H1 (cell line): ENCODE results near the gene ARID5A. TPM values are rescaled to one million over a fixed set of nuclear protein-coding genes. Genes with fewer than 3 reads are reported as not detected.

Source experiments
- CTCF ChIA-PET: fragments of 300-600 bp; sonication (Branson Sonifier 250); formaldehyde crosslinking; loops from one replicate; lab custom pipeline; 2021; ENCODE audit not compliant: partially characterized antibody; lab: Charles Lee
- POLR2A ChIA-PET: fragments of 300-600 bp; sonication (Branson Sonifier 250); formaldehyde crosslinking; loops from one replicate; lab custom pipeline; 2021; ENCODE audit warnings: inconsistent platforms; ENCODE audit not compliant: partially characterized antibody; lab: Charles Lee
- DNase-seq, 2 experiments: peaks; one replicate each; pipeline versions ENCODE4 v3.0.0 to v3.0.0-alpha.2; 2010 to 2022; ENCODE audit warnings: low spot score in 2 of 2, low read depth in 1 of 2, mixed read lengths in 1 of 2
- FAIRE-seq: peaks from 2 replicates; lab custom pipeline; 2011; peaks lifted over from hg19 to GRCh38; lab: Jason Lieb, UNC
- H2AFZ ChIP-seq: 2 replicates; pipeline ENCODE4 v1.8.1; 2012; ENCODE audit warnings: low read length, inconsistent platforms
- H2AK5ac ChIP-seq: 2 replicates; pipeline ENCODE4 v1.6.1; 2013; ENCODE audit warnings: low read depth, low read length
- H2BK120ac ChIP-seq: replicated peaks from 2 replicates; pipeline ENCODE3; 2013; ENCODE audit warnings: low read depth, low read length, inconsistent platforms
- H2BK12ac ChIP-seq: 2 replicates; pipeline ENCODE4 v1.6.1; 2013; ENCODE audit warnings: low read depth, low read length
- H2BK15ac ChIP-seq: 2 replicates; pipeline ENCODE4 v1.6.1; 2013; ENCODE audit warnings: low read length
- H2BK20ac ChIP-seq: 2 replicates; pipeline ENCODE4 v1.6.1; 2013; ENCODE audit warnings: low read length
- H2BK5ac ChIP-seq: 2 replicates; pipeline ENCODE4 v1.6.1; 2013; ENCODE audit warnings: low read depth, low read length
- H3K14ac ChIP-seq: 2 replicates; pipeline ENCODE4 v1.6.1; 2013; ENCODE audit warnings: inconsistent platforms; ENCODE audit not compliant: insufficient read length
- H3K18ac ChIP-seq: 2 replicates; pipeline ENCODE4 v1.6.1; 2013; ENCODE audit warnings: low read length; ENCODE audit errors: extremely low read depth
- H3K23ac ChIP-seq: 2 replicates; pipeline ENCODE4 v1.6.1; 2013; ENCODE audit warnings: inconsistent platforms; ENCODE audit not compliant: insufficient read length
- H3K23me2 ChIP-seq: 2 replicates; pipeline ENCODE4 v1.6.1; 2013; ENCODE audit warnings: low read depth, low read length
- H3K27ac ChIP-seq: 2 replicates; pipeline ENCODE4 v1.6.1; 2011; ENCODE audit warnings: low read depth, low read length, inconsistent platforms
- H3K27me3 ChIP-seq, 4 experiments: replicated peaks in 1 of 4; 1 replicate in 1 of 4; 2 replicates in 3 of 4; pipeline versions ENCODE4 v1.6.1 to v1.8.1; 2011 to 2013; ENCODE audit warnings: low read length in 3 of 4, mild to moderate bottlenecking in 3 of 4, inconsistent platforms in 2 of 4, mixed read lengths in 2 of 4, moderate library complexity in 1 of 4; ENCODE audit not compliant: control insufficient read depth in 3 of 4, insufficient read depth in 3 of 4; ENCODE audit errors: extremely low read depth in 1 of 4
- H3K36me3 ChIP-seq, 4 experiments: 2 replicates each; pipeline versions ENCODE4 v1.6.1 to v1.8.1; 2011 to 2013; ENCODE audit warnings: mild to moderate bottlenecking in 4 of 4, low read length in 3 of 4, moderate library complexity in 2 of 4, control low read depth in 1 of 4, inconsistent platforms in 1 of 4; ENCODE audit not compliant: insufficient read depth in 4 of 4, control insufficient read depth in 2 of 4
- H3K4ac ChIP-seq: replicated peaks from 2 replicates; pipeline ENCODE3; 2013; ENCODE audit warnings: low read length, low read depth, mixed read lengths, inconsistent platforms; ENCODE audit not compliant: insufficient read length
- H3K4me1 ChIP-seq, 4 experiments: replicated peaks in 1 of 4; 1 replicate in 1 of 4; 2 replicates in 3 of 4; pipeline versions ENCODE4 v1.6.1 to v1.8.1; 2011 to 2013; ENCODE audit warnings: low read length in 3 of 4, inconsistent platforms in 2 of 4, mixed read lengths in 1 of 4; ENCODE audit not compliant: insufficient read depth in 4 of 4, control insufficient read depth in 3 of 4
- H3K4me2 ChIP-seq, 2 experiments: 2 replicates each; pipeline versions ENCODE4 v1.6.1 to v1.8.1; 2011 to 2013; ENCODE audit warnings: low read depth in 2 of 2, low read length in 2 of 2, control low read depth in 1 of 2, inconsistent platforms in 1 of 2, mild to moderate bottlenecking in 1 of 2; ENCODE audit not compliant: insufficient read depth in 1 of 2
- H3K4me3 ChIP-seq, 4 experiments: fragments of 200-600, 300-600 bp in 1 of 4; sonication (generic), shearing (Covaris generic), sonication (Bioruptor Twin) in 1 of 4; 2 replicates each; pipeline versions ENCODE4 v1.5.1 to v1.8.1; 2011 to 2016; ENCODE audit warnings: low read length in 4 of 4, low read depth in 3 of 4, control low read depth in 2 of 4, inconsistent platforms in 2 of 4, mild to moderate bottlenecking in 2 of 4, mixed read lengths in 1 of 4, moderate library complexity in 1 of 4; ENCODE audit not compliant: insufficient read depth in 2 of 4; ENCODE audit errors: extremely low read depth in 1 of 4
- H3K56ac ChIP-seq: replicated peaks from 2 replicates; pipeline ENCODE3; 2013; ENCODE audit warnings: low read depth, mild to moderate bottlenecking, mixed read lengths, low read length, inconsistent platforms; ENCODE audit not compliant: insufficient read length
- H3K79me1 ChIP-seq: 2 replicates; pipeline ENCODE4 v1.6.1; 2013; ENCODE audit warnings: low read depth, low read length, control low read depth
- H3K79me2 ChIP-seq, 2 experiments: 2 replicates each; pipeline versions ENCODE4 v1.6.1 to v1.8.1; 2012 to 2013; ENCODE audit warnings: low read length in 2 of 2, mild to moderate bottlenecking in 2 of 2, inconsistent platforms in 1 of 2; ENCODE audit not compliant: insufficient read depth in 2 of 2, control insufficient read depth in 1 of 2
- H3K9ac ChIP-seq, 4 experiments: replicated peaks in 1 of 4; 1 replicate in 1 of 4; 2 replicates in 3 of 4; pipeline versions ENCODE4 v1.6.1 to v1.8.1; 2011 to 2013; ENCODE audit warnings: low read depth in 3 of 4, low read length in 3 of 4, control low read depth in 2 of 4, mild to moderate bottlenecking in 2 of 4, moderate library complexity in 2 of 4, inconsistent platforms in 1 of 4; ENCODE audit errors: extremely low read depth in 1 of 4
- H3K9me3 ChIP-seq, 2 experiments: 2 replicates each; pipeline versions ENCODE4 v1.6.1 to v1.8.1; 2012 to 2013; ENCODE audit warnings: mild to moderate bottlenecking in 2 of 2, moderate library complexity in 2 of 2, control low read depth in 1 of 2, inconsistent platforms in 1 of 2, low read depth in 1 of 2, low read length in 1 of 2, mixed read lengths in 1 of 2; ENCODE audit not compliant: insufficient read depth in 2 of 2
- H4K20me1 ChIP-seq, 2 experiments: replicated peaks in 1 of 2; 2 replicates each; pipeline versions ENCODE3 to v1.8.1; 2011 to 2013; ENCODE audit warnings: inconsistent platforms in 2 of 2, low read length in 2 of 2, mild to moderate bottlenecking in 1 of 2; ENCODE audit not compliant: insufficient read depth in 2 of 2, control insufficient read depth in 1 of 2
- H4K5ac ChIP-seq: 2 replicates; pipeline ENCODE4 v1.6.1; 2013; ENCODE audit warnings: low read length, low read depth, mixed read lengths, inconsistent platforms; ENCODE audit not compliant: insufficient read length
- H4K8ac ChIP-seq: 2 replicates; pipeline ENCODE4 v1.8.0; 2013; ENCODE audit warnings: mild to moderate bottlenecking, moderate library complexity, low read length, inconsistent platforms; ENCODE audit not compliant: insufficient read depth; ENCODE audit errors: extremely low read depth
- H4K91ac ChIP-seq: replicated peaks from 2 replicates; pipeline ENCODE3; 2013; ENCODE audit warnings: low read length, mixed read lengths, inconsistent platforms; ENCODE audit not compliant: insufficient read length
- GABPA ChIP-seq: IDR thresholded peaks from 2 replicates; pipeline ENCODE4 v1.6.1; 2011; ENCODE audit warnings: mild to moderate bottlenecking, low read length, moderate library complexity, borderline replicate concordance; ENCODE audit not compliant: insufficient read depth
- MAFK ChIP-seq: IDR thresholded peaks from 2 replicates; pipeline ENCODE4 v1.6.1; 2012; ENCODE audit warnings: low read depth, mild to moderate bottlenecking, improper control_type of control experiment, low read length
- POLR2AphosphoS5 ChIP-seq: IDR thresholded peaks from 2 replicates; pipeline ENCODE4 v1.6.1; 2011; ENCODE audit warnings: low read depth, low read length
- RBBP5 ChIP-seq: IDR thresholded peaks from 2 replicates; pipeline ENCODE4 v1.7.1; 2012; ENCODE audit warnings: low read depth, mild to moderate bottlenecking, inconsistent platforms, low read length, moderate library complexity, borderline replicate concordance
- TAF7 ChIP-seq: optimal IDR thresholded peaks from 2 replicates; pipeline ENCODE3; 2011; ENCODE audit warnings: low read depth, mild to moderate bottlenecking, inconsistent platforms, low read length, moderate library complexity, borderline replicate concordance
- WGBS, 2 experiments: shearing (Covaris generic) in 1 of 2; methylation state at CpG; one replicate each; pipeline versions ENCODE4 v1.1.6 to v1.1.7; 2013 to 2015; ENCODE audit warnings: low lambda C conversion rate in 2 of 2, mixed read lengths in 2 of 2, inconsistent platforms in 1 of 2, low coverage in 1 of 2, missing lambda C conversion rate in 1 of 2; ENCODE audit not compliant: insufficient replicate concordance in 2 of 2, insufficient coverage in 1 of 2, insufficient read length in 1 of 2; ENCODE audit errors: extremely low coverage in 1 of 2, missing lambda C conversion rate in 1 of 2; 5-methylcytosine and 5-hydroxymethylcytosine counted together
- polyA plus RNA-seq, 7 experiments: library from polyadenylated mRNA; depleted of rRNA in 3 of 7; stranded (reverse) in 5 of 7; unstranded in 2 of 7; fragments of >200 nt in 5 of 7; fragments of 200-250 nt in 2 of 7; gene quantifications; 1 replicate in 5 of 7; 2 replicates in 1 of 7; 4 replicates in 1 of 7; pipeline versions ENCODE4 v1.2.1 to v1.2.3, GENCODE V29; 2011 to 2013; ENCODE audit warnings: missing spikeins in 2 of 7, mixed read lengths in 2 of 7
- total RNA-seq: library from RNA; stranded (reverse); fragmentation: NEBNext Ultra II Directional; extraction: Animal tissue kit (Norgen Biotek cat#: 25700); gene quantifications from 2 replicates; pipeline ENCODE4 v1.2.1, GENCODE V29; 2021

Gene ARID5A
- total and polyA plus RNA-seq, 2 of the 8 experiments (the other 6 are each of a cell fraction or from before 2014, with no cell fraction given), result 3.3 to 5.3 TPM

- Histone ChIP-seq H2BK20ac (no peak overlapping the region), H3K4me2 (no peak overlapping the region), H3K4me3 (no peak overlapping the region), H2BK5ac (no peak overlapping the region), H3K79me1 (no peaks in the 10 kb centered on the region), H3K4me1 (peaks cover 0 to 8% (median 3%) of the 10 kb centered on the region in 4 experiments; a peak in 4 of 7 replicates), H2AK5ac (no peak overlapping the region), H3K14ac (no peak overlapping the region), H3K23ac (no peak overlapping the region), H3K56ac (no peak overlapping the region), H3K36me3 (no peaks in the 10 kb centered on the region), H2BK15ac (no peak overlapping the region), H2BK12ac (no peak overlapping the region), H2AFZ (no peak overlapping the region), H3K27ac (no peak overlapping the region), H3K9ac (no peak overlapping the region), H4K8ac (no peak overlapping the region), H4K20me1 (no peaks in the 10 kb centered on the region), H4K91ac (no peak overlapping the region), H3K27me3 (no peaks in the 10 kb centered on the region), H2BK120ac (no peak overlapping the region), H3K23me2 (no peaks in the 10 kb centered on the region), H3K79me2 (no peaks in the 10 kb centered on the region), H3K9me3 (no peaks in the 10 kb centered on the region), H4K5ac (no peak overlapping the region), H3K4ac (no peak overlapping the region), H3K18ac (no peak overlapping the region)
- ChIA-PET CTCF (interaction anchor here (1.1 to 13.1 kb wide), 2 partner anchors 9 to 25 kb away, joined by 3 to 361 read pairs; partner anchors contain the start of gene ARID5A), POLR2A (no interaction called here)
- no peak for DNase-seq
- TF ChIP-seq RBBP5 (no peak), MAFK (no peak), POLR2AphosphoS5 (no peak), TAF7 (no peak), GABPA (no peak)
- WGBS, 2 experiments, result 88% methylated on average over 4 of the region's 8 CpGs; no CpG with 5 or more reads in 1 of the 2 experiments
- no peak for FAIRE-seq
Observed at GRCh38 chr2:96558485-96558884, 21.9 kb downstream of the ARID5A start.
